Liver (tissue), 9 donors: ENCODE measurements around the gene BLOC1S1. TPM values are rescaled to one million over a fixed set of nuclear protein-coding genes. Genes with fewer than 3 reads are reported as not detected.

Experiments used
- DNase-seq: peaks from one replicate; pipeline ENCODE4 v3.0.0-alpha.2; 2017; ENCODE audit warnings: low spot score
- H3K27ac ChIP-seq, 2 donors: one replicate each; pipeline ENCODE4 v1.7.0; 2013; ENCODE audit warnings: inconsistent platforms in 2 of 2, low read length in 2 of 2, control low read depth in 1 of 2, low read depth in 1 of 2, mild to moderate bottlenecking in 1 of 2
- H3K27me3 ChIP-seq, 4 donors: one replicate each; pipeline versions ENCODE4 v1.6.1 to v1.7.0; 2013; ENCODE audit warnings: low read length in 3 of 4, inconsistent platforms in 1 of 4, mild to moderate bottlenecking in 1 of 4, moderate library complexity in 1 of 4; ENCODE audit not compliant: control insufficient read depth in 4 of 4, insufficient read depth in 4 of 4
- H3K36me3 ChIP-seq, 4 donors: one replicate each; pipeline versions ENCODE4 v1.6.1 to v1.7.0; 2013; ENCODE audit warnings: low read length in 3 of 4, mild to moderate bottlenecking in 3 of 4, low read depth in 1 of 4, moderate library complexity in 1 of 4; ENCODE audit not compliant: control insufficient read depth in 4 of 4, insufficient read depth in 3 of 4
- H3K4me1 ChIP-seq, 4 donors: one replicate each; pipeline versions ENCODE4 v1.6.1 to v1.7.0; 2013; ENCODE audit warnings: low read length in 3 of 4, mild to moderate bottlenecking in 3 of 4, moderate library complexity in 1 of 4; ENCODE audit not compliant: control insufficient read depth in 4 of 4, insufficient read depth in 4 of 4
- H3K4me3 ChIP-seq, 3 donors: one replicate each; pipeline versions ENCODE4 v1.6.1 to v1.7.0; 2013; ENCODE audit warnings: low read length in 3 of 3, control low read depth in 1 of 3, low read depth in 1 of 3, mild to moderate bottlenecking in 1 of 3
- H3K9ac ChIP-seq, 2 donors: one replicate each; pipeline ENCODE4 v1.7.0; 2013; ENCODE audit warnings: low read length in 2 of 2, mild to moderate bottlenecking in 2 of 2, moderate library complexity in 2 of 2, control low read depth in 1 of 2, low read depth in 1 of 2
- H3K9me3 ChIP-seq, 4 donors: one replicate each; pipeline versions ENCODE4 v1.6.1 to v1.7.0; 2013; ENCODE audit warnings: low read length in 3 of 4; ENCODE audit not compliant: control insufficient read depth in 4 of 4
- ATF3 ChIP-seq: IDR thresholded peaks from 2 replicates; pipeline ENCODE4 v1.6.1; 2016; ENCODE audit warnings: antibody characterized with exemption
- CTCF ChIP-seq: fragments of 150-350 bp; IDR thresholded peaks from 2 replicates; pipeline ENCODE4 v1.5.1; 2017; ENCODE audit warnings: improper control_type of control experiment, low read depth, low read length; ENCODE audit not compliant: missing input control
- EGR1 ChIP-seq, 2 donors: IDR thresholded peaks; 2 replicates each; pipeline ENCODE4 v1.6.1; 2016 to 2018; ENCODE audit warnings: antibody characterized with exemption in 2 of 2, low read depth in 2 of 2
- FOXA1 ChIP-seq: IDR thresholded peaks from 2 replicates; pipeline ENCODE4 v1.6.1; 2016; ENCODE audit warnings: antibody characterized with exemption
- FOXA2 ChIP-seq: IDR thresholded peaks from 2 replicates; pipeline ENCODE4 v1.6.1; 2016; ENCODE audit warnings: antibody characterized with exemption
- GABPA ChIP-seq, 2 donors: IDR thresholded peaks in 1 of 2; conservative IDR thresholded peaks in 1 of 2; 2 replicates each; pipeline ENCODE4 v1.6.1; 2016; ENCODE audit warnings: antibody characterized with exemption in 2 of 2, mild to moderate bottlenecking in 1 of 2, moderate library complexity in 1 of 2
- HNF4A ChIP-seq, 2 donors: conservative IDR thresholded peaks; 2 replicates each; pipeline ENCODE4 v1.6.1; 2016; ENCODE audit warnings: antibody characterized with exemption in 2 of 2, mild to moderate bottlenecking in 2 of 2
- HNF4G ChIP-seq: IDR thresholded peaks from 2 replicates; pipeline ENCODE4 v1.6.1; 2016; ENCODE audit warnings: antibody characterized with exemption
- JUND ChIP-seq, 2 donors: IDR thresholded peaks; 2 replicates each; pipeline ENCODE4 v1.6.1; 2016; ENCODE audit warnings: antibody characterized with exemption in 2 of 2
- MAX ChIP-seq: IDR thresholded peaks from 2 replicates; pipeline ENCODE4 v1.6.1; 2016; ENCODE audit warnings: antibody characterized with exemption
- NR2F2 ChIP-seq: IDR thresholded peaks from 2 replicates; pipeline ENCODE4 v1.6.1; 2016; ENCODE audit warnings: antibody characterized with exemption
- RAD21 ChIP-seq, 2 donors: IDR thresholded peaks; 2 replicates each; pipeline ENCODE4 v1.6.1; 2016; ENCODE audit warnings: antibody characterized with exemption in 2 of 2, mild to moderate bottlenecking in 2 of 2
- REST ChIP-seq: IDR thresholded peaks from 2 replicates; pipeline ENCODE4 v1.6.1; 2016; ENCODE audit warnings: antibody characterized with exemption, mild to moderate bottlenecking
- SP1 ChIP-seq: IDR thresholded peaks from 2 replicates; pipeline ENCODE4 v1.6.1; 2018; ENCODE audit warnings: antibody characterized with exemption, mild to moderate bottlenecking
- TAF1 ChIP-seq: conservative IDR thresholded peaks from 2 replicates; pipeline ENCODE4 v1.6.1; 2016; ENCODE audit warnings: antibody characterized with exemption, mild to moderate bottlenecking
- YY1 ChIP-seq: IDR thresholded peaks from 2 replicates; pipeline ENCODE4 v1.6.1; 2016; ENCODE audit warnings: antibody characterized with exemption, mild to moderate bottlenecking
- ZBTB33 ChIP-seq: IDR thresholded peaks from 2 replicates; pipeline ENCODE4 v1.6.1; 2016; ENCODE audit warnings: antibody characterized with exemption
- WGBS: extraction: QIAGEN DNeasy Blood & Tissue Kit; methylation state at CpG from one replicate; pipeline ENCODE4 v1.1.7; 2013; 5-methylcytosine and 5-hydroxymethylcytosine counted together
- polyA plus RNA-seq, 2 donors: library from polyadenylated mRNA; stranded (reverse) in 1 of 2; unstranded in 1 of 2; fragments of 200-250 nt in 1 of 2; fragments of >200 nt in 1 of 2; fragmentation: Nextera tagmentation in 1 of 2; extraction: Ambion mirVana in 1 of 2; gene quantifications; one replicate each; pipeline versions ENCODE4 v1.2.1 to v1.2.3, GENCODE V29; 2013 to 2015
- total RNA-seq, 2 donors: library from RNA; depleted of rRNA; stranded (reverse); fragments of >200 nt; gene quantifications; one replicate each; pipeline ENCODE4 v1.2.3, GENCODE V29; 2014
- donor health status: healthy.
- donor health status: healthy.
- donor health status: healthy.
- donor health status: healthy.
- donor health status: healthy.

Gene BLOC1S1
- total and polyA plus RNA-seq, 4 donors = 43.7 to 150 (median 115) TPM

DNA sequence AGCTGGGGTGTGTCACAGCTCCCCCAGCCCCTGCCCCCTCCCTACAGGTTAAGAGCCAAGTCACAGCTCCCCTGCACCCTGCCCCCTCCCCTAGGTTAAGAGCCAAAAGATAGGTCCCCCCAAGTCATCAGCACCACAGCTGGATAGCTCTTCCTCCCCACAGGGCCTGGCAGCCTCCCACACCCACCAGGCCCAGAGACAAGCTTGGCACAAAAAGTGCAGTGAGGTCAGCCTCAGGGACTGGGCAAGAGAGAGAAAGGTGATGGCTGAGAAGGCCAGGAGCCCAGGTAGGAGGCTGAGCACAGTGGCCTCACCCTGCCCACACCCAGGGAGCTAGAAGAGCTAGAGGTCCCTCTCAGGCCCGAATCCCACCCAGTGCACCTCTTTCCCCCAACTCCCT is 16.9 kb upstream of the BLOC1S1 start:
- 96% methylated on average over 1 of the region's 1 CpG for WGBS
- H3K4me3 ChIP-seq = no peak overlapping the region
- H3K9ac ChIP-seq = no peak overlapping the region
- no peak for DNase-seq
- no peaks in the 10 kb centered on the region for H3K9me3 ChIP-seq
- TF ChIP-seq FOXA1 = no peak
- no peak for TF ChIP-seq JUND (IDR thresholded peaks at IDR 0.05)
- no peak for TF ChIP-seq HNF4A (conservative IDR thresholded peaks at IDR 0.05)
- TF ChIP-seq GABPA (IDR thresholded peaks at IDR 0.05 in 1 of 2, conservative IDR thresholded peaks at IDR 0.05 in 1 of 2) = no peak
- no peak for TF ChIP-seq SP1
- no peak for TF ChIP-seq ATF3
- TF ChIP-seq TAF1 = no peak
- no peak for TF ChIP-seq NR2F2
- no peak for TF ChIP-seq EGR1 (IDR thresholded peaks at IDR 0.05; ENCODE audit: low read depth in 2 of 2)
- no peak for TF ChIP-seq CTCF
- TF ChIP-seq FOXA2 = no peak
- TF ChIP-seq HNF4G = no peak
- no peak for TF ChIP-seq ZBTB33
- no peak for TF ChIP-seq RAD21 (IDR thresholded peaks at IDR 0.05)
- TF ChIP-seq REST = no peak
- no peak for TF ChIP-seq MAX
- no peaks in the 10 kb centered on the region for H3K27me3 ChIP-seq
- H3K36me3 ChIP-seq = no peaks in the 10 kb centered on the region
- no peak overlapping the region for H3K27ac ChIP-seq
- no peaks in the 10 kb centered on the region for H3K4me1 ChIP-seq

DNA sequence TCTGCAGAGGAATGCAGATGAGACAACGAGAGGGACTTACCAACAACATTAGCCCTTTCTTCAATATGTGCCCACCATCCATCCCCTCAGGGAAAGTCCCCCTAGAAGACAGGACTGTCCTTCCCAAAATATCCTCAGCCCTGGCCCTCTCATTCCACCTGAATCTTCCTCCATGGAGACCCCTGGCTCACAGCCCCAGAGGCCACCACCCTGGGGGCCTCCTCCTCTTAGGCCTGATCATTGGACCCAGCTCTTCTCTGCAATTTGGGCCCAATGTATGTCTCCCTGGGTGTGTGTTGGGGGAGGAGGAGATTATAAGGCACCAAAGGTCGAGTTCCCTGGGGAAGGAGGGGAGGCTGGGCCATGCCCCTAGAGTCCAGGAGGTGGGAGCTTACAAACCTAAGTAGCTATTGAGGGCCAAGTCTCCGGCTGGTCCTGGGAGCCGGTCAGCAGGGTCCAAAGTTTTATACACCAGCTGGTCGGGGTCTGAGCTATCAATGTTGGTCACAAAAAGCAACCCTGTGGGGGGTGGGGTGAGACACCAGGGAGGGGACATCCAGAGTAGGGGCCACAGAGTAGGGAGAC is 16.3 kb upstream of the BLOC1S1 start:
- H3K4me1 ChIP-seq = no peaks in the 10 kb centered on the region
- DNase-seq = no peak
- H3K4me3 ChIP-seq = no peak overlapping the region
- H3K36me3 ChIP-seq = no peaks in the 10 kb centered on the region
- H3K27me3 ChIP-seq = no peaks in the 10 kb centered on the region
- H3K9me3 ChIP-seq = no peaks in the 10 kb centered on the region
- H3K27ac ChIP-seq = no peak overlapping the region
- WGBS = 86% methylated on average over 5 of the region's 5 CpGs
- no peak overlapping the region for H3K9ac ChIP-seq
- no peak for TF ChIP-seq HNF4A (conservative IDR thresholded peaks at IDR 0.05)
- TF ChIP-seq YY1 = no peak
- no peak for TF ChIP-seq HNF4G
- no peak for TF ChIP-seq EGR1 (IDR thresholded peaks at IDR 0.05; ENCODE audit: low read depth in 2 of 2)
- TF ChIP-seq NR2F2 = no peak
- no peak for TF ChIP-seq FOXA1
- TF ChIP-seq CTCF = no peak
- TF ChIP-seq MAX = no peak
- no peak for TF ChIP-seq SP1
- no peak for TF ChIP-seq FOXA2
- TF ChIP-seq TAF1 = no peak
- no peak for TF ChIP-seq JUND (IDR thresholded peaks at IDR 0.05)
- no peak for TF ChIP-seq GABPA (IDR thresholded peaks at IDR 0.05 in 1 of 2, conservative IDR thresholded peaks at IDR 0.05 in 1 of 2)
